Vagina (tissue), 2 donors: ENCODE data around the gene NDNF. TPM values are rescaled to one million over a fixed set of nuclear protein-coding genes. Genes with fewer than 3 reads are reported as not detected.

Experiments used
- DNase-seq, 2 donors: peaks; one replicate each; pipeline ENCODE4 v3.0.0-alpha.2; 2017; ENCODE audit errors: extremely low spot score in 2 of 2
- H3K27ac ChIP-seq: fragments of 200-600 bp; sonication (generic); one replicate; pipeline ENCODE4 v1.5.1; 2019
- H3K27me3 ChIP-seq: fragments of 200-600 bp; sonication (generic); one replicate; pipeline ENCODE4 v1.5.1; 2019
- H3K36me3 ChIP-seq, 2 donors: fragments of 200-600 bp; sonication (generic); one replicate each; pipeline ENCODE4 v1.5.1; 2017 to 2019
- H3K4me1 ChIP-seq: fragments of 200-600 bp; sonication (generic); one replicate; pipeline ENCODE4 v1.5.1; 2019
- H3K4me3 ChIP-seq, 2 donors: fragments of 200-600 bp; sonication (generic); 1 replicate in 1 of 2; 2 replicates in 1 of 2; pipeline ENCODE4 v1.5.1; 2016 to 2019
- H3K9me3 ChIP-seq: fragments of 200-600 bp; sonication (generic); one replicate; pipeline ENCODE4 v1.5.1; 2019
- CTCF ChIP-seq, 3 experiments: fragments of 450-650 bp in 2 of 3; fragments of 200-600 bp in 1 of 3; sonication (generic) in 1 of 3; IDR thresholded peaks; one replicate each; pipeline ENCODE4 v1.5.1; 2017 to 2019; ENCODE audit warnings: antibody characterized with exemption in 3 of 3, mild to moderate bottlenecking in 2 of 3, moderate library complexity in 2 of 3
- POLR2A ChIP-seq, 2 donors: fragments of 450-650 bp; IDR thresholded peaks; one replicate each; pipeline ENCODE4 v1.6.1; 2017; ENCODE audit warnings: antibody characterized with exemption in 2 of 2, mild to moderate bottlenecking in 2 of 2, moderate library complexity in 2 of 2
- POLR2AphosphoS5 ChIP-seq, 2 donors: sonication (generic); formaldehyde crosslinking; IDR thresholded peaks; one replicate each; pipeline ENCODE4 v1.9.0; 2017; ENCODE audit warnings: antibody characterized with exemption in 2 of 2, mild to moderate bottlenecking in 2 of 2, low read depth in 1 of 2; ENCODE audit not compliant: insufficient read depth in 1 of 2
- intact Hi-C: fragments of 100-400 bp; cut with DNase I; formaldehyde crosslinking; loops from one replicate; pipeline ENCODE4 v1.15.1; 2023
- total RNA-seq: library from RNA; depleted of rRNA; stranded (reverse); fragments of >200 nt; gene quantifications from one replicate; pipeline ENCODE4 v1.2.3, GENCODE V29; 2016

NDNF gene
- total RNA-seq, 1 donor from 2014 or later = 4.9 TPM

GRCh38 chr4:121079376-121079775 lies 7.0 kb upstream of the NDNF start:
- H3K27ac ChIP-seq = no peak overlapping the region
- no peak overlapping the region for H3K4me3 ChIP-seq
- no peaks in the 10 kb centered on the region for H3K4me1 ChIP-seq
- H3K27me3 ChIP-seq = no peaks in the 10 kb centered on the region
- H3K9me3 ChIP-seq = no peaks in the 10 kb centered on the region
- H3K36me3 ChIP-seq = no peaks in the 10 kb centered on the region
- TF ChIP-seq POLR2AphosphoS5 (IDR thresholded peaks at IDR 0.05; ENCODE audit: insufficient read depth in 1 of 2, low read depth in 1 of 2) = no peak
- TF ChIP-seq CTCF (IDR thresholded peaks at IDR 0.05) = no peak
- no peak for TF ChIP-seq POLR2A (IDR thresholded peaks at IDR 0.05)
- intact Hi-C loops = no loop called here
- DNase-seq = no peak

GRCh38 chr4:121077496-121077895 lies 5.2 kb upstream of the NDNF start:
- H3K9me3 ChIP-seq = no peaks in the 10 kb centered on the region
- DNase-seq = no peak
- peaks cover 6% of the 10 kb centered on the region for H3K4me1 ChIP-seq
- no peaks in the 10 kb centered on the region for H3K36me3 ChIP-seq
- no peak overlapping the region for H3K27ac ChIP-seq
- H3K4me3 ChIP-seq = no peak overlapping the region
- intact Hi-C loops = no loop called here
- H3K27me3 ChIP-seq = no peaks in the 10 kb centered on the region
- no peak for TF ChIP-seq CTCF (IDR thresholded peaks at IDR 0.05)
- no peak for TF ChIP-seq POLR2A (IDR thresholded peaks at IDR 0.05)
- TF ChIP-seq POLR2AphosphoS5 (IDR thresholded peaks at IDR 0.05; ENCODE audit: insufficient read depth in 1 of 2, low read depth in 1 of 2) = no peak

GRCh38 chr4:121076416-121076815 lies 4.1 kb upstream of the NDNF start:
- H3K4me3 ChIP-seq = no peak overlapping the region
- no peaks in the 10 kb centered on the region for H3K27me3 ChIP-seq
- no peaks in the 10 kb centered on the region for H3K9me3 ChIP-seq
- intact Hi-C loops = no loop called here
- H3K36me3 ChIP-seq = no peaks in the 10 kb centered on the region
- H3K4me1 ChIP-seq = peaks cover 6% of the 10 kb centered on the region
- no peak for TF ChIP-seq CTCF (IDR thresholded peaks at IDR 0.05)
- no peak overlapping the region for H3K27ac ChIP-seq
- no peak for DNase-seq

GRCh38 chr4:121073672-121074381 lies 1.5 kb upstream of the NDNF start:
- no peak for DNase-seq
- H3K9me3 ChIP-seq = no peaks in the 10 kb centered on the region
- H3K4me1 ChIP-seq = peaks cover 6% of the 10 kb centered on the region
- no peak overlapping the region for H3K27ac ChIP-seq
- intact Hi-C loops = no loop called here
- TF ChIP-seq POLR2AphosphoS5 (IDR thresholded peaks at IDR 0.05; ENCODE audit: insufficient read depth in 1 of 2, low read depth in 1 of 2) (no peak), POLR2A (IDR thresholded peaks at IDR 0.05) (no peak), CTCF (IDR thresholded peaks at IDR 0.05) (no peak)
- H3K27me3 ChIP-seq = no peaks in the 10 kb centered on the region
- no peak overlapping the region for H3K4me3 ChIP-seq
- no peaks in the 10 kb centered on the region for H3K36me3 ChIP-seq

- peak overlapping the region; percentile 44 for H3K27ac ChIP-seq
- intact Hi-C loops = no loop called here
- H3K4me3 ChIP-seq = peak overlapping the region; percentile 41 to 72
- H3K27me3 ChIP-seq = no peaks in the 10 kb centered on the region
- H3K9me3 ChIP-seq = no peaks in the 10 kb centered on the region
- TF ChIP-seq CTCF (IDR thresholded peaks at IDR 0.05) (no peak), POLR2AphosphoS5 (IDR thresholded peaks at IDR 0.05; ENCODE audit: insufficient read depth in 1 of 2, low read depth in 1 of 2) (no peak), POLR2A (IDR thresholded peaks at IDR 0.05) (no peak)
- no peak for DNase-seq
- peaks cover 6% of the 10 kb centered on the region for H3K4me1 ChIP-seq
- H3K36me3 ChIP-seq = no peaks in the 10 kb centered on the region
Measured at GRCh38 chr4:121073004-121073435, 685 bp upstream of the NDNF start.
